Trophoblast cell (in vitro differentiated cells and primary cell): ENCODE measurements around the gene TCTN3.

Experiments
- DNase-seq, 2 donors: peaks; one replicate each; pipeline ENCODE4 v3.0.0-alpha.2; 2016
- H2AFZ ChIP-seq: 2 replicates; pipeline ENCODE4 v1.6.1; 2013; ENCODE audit warnings: low read length, moderate library complexity, mild to moderate bottlenecking; ENCODE audit not compliant: insufficient read depth, poor library complexity
- H2AK5ac ChIP-seq: 2 replicates; pipeline ENCODE4 v1.6.1; 2013; ENCODE audit warnings: mild to moderate bottlenecking, low read length
- H2BK120ac ChIP-seq: 2 replicates; pipeline ENCODE4 v1.6.1; 2013; ENCODE audit warnings: low read length, mild to moderate bottlenecking, moderate library complexity; ENCODE audit not compliant: insufficient read depth, poor library complexity
- H2BK12ac ChIP-seq: 2 replicates; pipeline ENCODE4 v1.6.1; 2013; ENCODE audit warnings: mild to moderate bottlenecking, low read length, moderate library complexity
- H2BK5ac ChIP-seq: 2 replicates; pipeline ENCODE4 v1.6.1; 2013; ENCODE audit warnings: low read length, low read depth, moderate library complexity, mild to moderate bottlenecking; ENCODE audit not compliant: poor library complexity
- H3K14ac ChIP-seq: 2 replicates; pipeline ENCODE4 v1.6.1; 2013; ENCODE audit warnings: mild to moderate bottlenecking, low read length
- H3K18ac ChIP-seq: 2 replicates; pipeline ENCODE4 v1.6.1; 2013; ENCODE audit warnings: mild to moderate bottlenecking, low read length
- H3K23ac ChIP-seq: 2 replicates; pipeline ENCODE4 v1.6.1; 2013; ENCODE audit warnings: low read length
- H3K27ac ChIP-seq: 2 replicates; pipeline ENCODE4 v1.5.1; 2013; ENCODE audit warnings: low read depth, mild to moderate bottlenecking, inconsistent platforms, low read length, moderate library complexity
- H3K27me3 ChIP-seq: 2 replicates; pipeline ENCODE4 v1.6.1; 2013; ENCODE audit warnings: inconsistent platforms, mild to moderate bottlenecking, low read length, moderate library complexity; ENCODE audit not compliant: insufficient read depth
- H3K36me3 ChIP-seq, 2 experiments: 1 replicate in 1 of 2; 2 replicates in 1 of 2; pipeline ENCODE4 v1.6.1; 2013; ENCODE audit warnings: low read length in 2 of 2, mild to moderate bottlenecking in 2 of 2, moderate library complexity in 1 of 2; ENCODE audit not compliant: insufficient read depth in 2 of 2, control insufficient read depth in 1 of 2
- H3K4ac ChIP-seq: 2 replicates; pipeline ENCODE4 v1.6.1; 2013; ENCODE audit warnings: low read depth, mild to moderate bottlenecking, low read length, moderate library complexity
- H3K4me1 ChIP-seq, 2 experiments: 1 replicate in 1 of 2; 2 replicates in 1 of 2; pipeline ENCODE4 v1.6.1; 2013; ENCODE audit warnings: low read length in 2 of 2, mild to moderate bottlenecking in 2 of 2, moderate library complexity in 1 of 2; ENCODE audit not compliant: insufficient read depth in 2 of 2, control insufficient read depth in 1 of 2
- H3K4me2 ChIP-seq: 2 replicates; pipeline ENCODE4 v1.6.1; 2013; ENCODE audit warnings: inconsistent platforms, mild to moderate bottlenecking, low read length, moderate library complexity
- H3K4me3 ChIP-seq: 2 replicates; pipeline ENCODE4 v1.5.1; 2013; ENCODE audit warnings: mild to moderate bottlenecking, low read depth, low read length, inconsistent platforms
- H3K79me1 ChIP-seq: one replicate; pipeline ENCODE4 v1.6.1; 2013; ENCODE audit warnings: low read length
- H3K79me2 ChIP-seq: 2 replicates; pipeline ENCODE4 v1.6.1; 2013; ENCODE audit warnings: low read length, mild to moderate bottlenecking; ENCODE audit not compliant: control insufficient read depth, insufficient read depth, poor library complexity
- H3K9ac ChIP-seq: 2 replicates; pipeline ENCODE4 v1.6.1; 2013; ENCODE audit warnings: mild to moderate bottlenecking, low read length
- H3K9me3 ChIP-seq: 2 replicates; pipeline ENCODE4 v1.6.1; 2013; ENCODE audit warnings: low read depth, mild to moderate bottlenecking, control low read depth, inconsistent platforms, low read length; ENCODE audit not compliant: insufficient read depth
- H4K12ac ChIP-seq: 2 replicates; pipeline ENCODE4 v1.6.1; 2013; ENCODE audit warnings: low read depth, mild to moderate bottlenecking, low read length, moderate library complexity
- H4K8ac ChIP-seq: 2 replicates; pipeline ENCODE4 v1.6.1; 2013; ENCODE audit warnings: low read depth, mild to moderate bottlenecking, low read length, moderate library complexity
- H4K91ac ChIP-seq: one replicate; pipeline ENCODE4 v1.6.1; 2013; ENCODE audit warnings: low read depth, mild to moderate bottlenecking, low read length, moderate library complexity
- WGBS: extraction: QIAGEN DNeasy Blood & Tissue Kit; methylation state at CpG from one replicate; pipeline ENCODE4 v1.1.7; 2013; ENCODE audit warnings: missing lambda C conversion rate; ENCODE audit not compliant: insufficient read length, insufficient coverage; ENCODE audit errors: extremely low coverage; 5-methylcytosine and 5-hydroxymethylcytosine counted together

The TCTN3 gene

GRCh38 chr10:95616446-95616845 lies 77.3 kb downstream of the TCTN3 start:
- no peak overlapping the region for H2AK5ac ChIP-seq
- no peak overlapping the region for H4K12ac ChIP-seq
- H3K79me2 ChIP-seq, result no peaks in the 10 kb centered on the region
- H2BK12ac ChIP-seq, result no peak overlapping the region
- no peak overlapping the region for H3K27ac ChIP-seq
- no CpG with 5 or more reads among the region's 4 CpGs for WGBS
- no peak overlapping the region for H3K4me3 ChIP-seq
- H4K8ac ChIP-seq, result no peak overlapping the region
- no peaks in the 10 kb centered on the region for H3K79me1 ChIP-seq
- H3K27me3 ChIP-seq, result no peaks in the 10 kb centered on the region
- no peak overlapping the region for H3K4me2 ChIP-seq
- peaks cover 29 to 44% of the 10 kb centered on the region in 2 experiments for H3K36me3 ChIP-seq
- H4K91ac ChIP-seq, result no peak overlapping the region
- H3K23ac ChIP-seq, result no peak overlapping the region
- no peaks in the 10 kb centered on the region for H3K9me3 ChIP-seq
- no peak overlapping the region for H3K9ac ChIP-seq
- H2BK120ac ChIP-seq, result no peak overlapping the region
- H3K18ac ChIP-seq, result no peak overlapping the region
- peaks cover 6 to 9% of the 10 kb centered on the region in 2 experiments for H3K4me1 ChIP-seq
- no peak for DNase-seq
- no peak overlapping the region for H2AFZ ChIP-seq
- no peak overlapping the region for H2BK5ac ChIP-seq
- H3K14ac ChIP-seq, result no peak overlapping the region
- H3K4ac ChIP-seq, result no peak overlapping the region
